CD4-positive, alpha-beta T cell (primary cell): ENCODE data around the gene SNX8. TPM values are rescaled to one million over a fixed set of nuclear protein-coding genes. Genes with fewer than 3 reads are reported as not detected.

Source experiments
- ATAC-seq: fragments of 200-7000 bp; cut with Tn5 transposase; one replicate; pipeline ENCODE4 v1.10.0; 2022; ENCODE audit warnings: mild to moderate bottlenecking; ENCODE audit not compliant: poor library complexity
- CTCF ChIA-PET: fragments of 350-600 bp; sonication (Branson Sonifier 250); formaldehyde crosslinking; loops from one replicate; lab custom pipeline; 2021; ENCODE audit warnings: antibody characterized with exemption, inconsistent platforms; lab: Charles Lee
- POLR2A ChIA-PET: fragments of 350-600 bp; sonication (Branson Sonifier 250); formaldehyde crosslinking; loops from one replicate; lab custom pipeline; 2021; ENCODE audit warnings: antibody characterized with exemption, inconsistent platforms; lab: Charles Lee
- DNase-seq, 14 experiments: peaks; one replicate each; pipeline ENCODE4 v3.0.0-alpha.2; 2013 to 2020; ENCODE audit warnings: mixed read lengths in 2 of 14
- H3K27ac ChIP-seq, 2 donors: one replicate each; pipeline versions ENCODE4 v1.5.1 to v1.7.0; 2013; ENCODE audit warnings: low read length in 2 of 2, low read depth in 1 of 2, mild to moderate bottlenecking in 1 of 2
- H3K27me3 ChIP-seq, 2 experiments: 1 replicate in 1 of 2; 2 replicates in 1 of 2; pipeline versions ENCODE4 v1.6.1 to v1.7.0; 2013; ENCODE audit warnings: low read length in 2 of 2, control low read depth in 1 of 2, mild to moderate bottlenecking in 1 of 2, moderate library complexity in 1 of 2; ENCODE audit not compliant: insufficient read depth in 2 of 2, control insufficient read depth in 1 of 2
- H3K36me3 ChIP-seq: one replicate; pipeline ENCODE4 v1.6.1; 2013; ENCODE audit warnings: low read length, control low read depth; ENCODE audit not compliant: insufficient read depth
- H3K4me1 ChIP-seq: one replicate; pipeline ENCODE4 v1.6.1; 2013; ENCODE audit warnings: low read length, control low read depth; ENCODE audit not compliant: insufficient read depth
- H3K4me3 ChIP-seq: one replicate; pipeline ENCODE4 v1.5.1; 2013; ENCODE audit warnings: mild to moderate bottlenecking, low read length, moderate library complexity
- H3K9me3 ChIP-seq, 2 experiments: 1 replicate in 1 of 2; 2 replicates in 1 of 2; pipeline versions ENCODE4 v1.6.1 to v1.7.0; 2013; ENCODE audit warnings: low read length in 2 of 2, mild to moderate bottlenecking in 2 of 2, control low read depth in 1 of 2, moderate library complexity in 1 of 2; ENCODE audit not compliant: control insufficient read depth in 1 of 2, insufficient read depth in 1 of 2
- H3K27ac Mint-ChIP-seq: one replicate; pipeline ENCODE4 v1.8.0; 2020; ENCODE audit warnings: mixed read lengths
- H3K27me3 Mint-ChIP-seq: one replicate; pipeline ENCODE4 v1.8.0; 2021; ENCODE audit warnings: mixed read lengths
- H3K36me3 Mint-ChIP-seq: one replicate; pipeline ENCODE4 v1.8.0; 2021; ENCODE audit warnings: low read depth, mixed read lengths
- H3K4me1 Mint-ChIP-seq: one replicate; pipeline ENCODE4 v1.8.0; 2021; ENCODE audit warnings: low read depth, mixed read lengths
- H3K4me3 Mint-ChIP-seq: one replicate; pipeline ENCODE4 v1.8.0; 2020; ENCODE audit warnings: mild to moderate bottlenecking, mixed read lengths
- H3K9me3 Mint-ChIP-seq: one replicate; pipeline ENCODE4 v1.8.0; 2020; ENCODE audit warnings: mixed read lengths
- intact Hi-C, 2 experiments: fragments of 100-400 bp; cut with DNase I in 1 of 2; cut with micrococcal nuclease in 1 of 2; formaldehyde crosslinking; loops; one replicate each; pipeline versions ENCODE4 v1.15.1 to v1.9.0; 2023 to 2025; cut with DNase I, micrococcal nuclease
- total RNA-seq, 174 experiments: library from RNA in 2 of 174; stranded (reverse) in 2 of 174; gene quantifications; one replicate each; pipeline ENCODE4 v1.2.3 and lab custom pipeline; 2021 to 2026
- TF ChIP-seq, protein P1 (sequence below): fragments of 200-600 bp; IDR thresholded peaks from one replicate; pipeline ENCODE4 v1.8.0; 2022; ENCODE audit warnings: antibody characterized with exemption, mild to moderate bottlenecking

The SNX8 gene
- total RNA-seq, 2 experiments from 2014 or later: 4.2 to 4.5 TPM

DNA sequence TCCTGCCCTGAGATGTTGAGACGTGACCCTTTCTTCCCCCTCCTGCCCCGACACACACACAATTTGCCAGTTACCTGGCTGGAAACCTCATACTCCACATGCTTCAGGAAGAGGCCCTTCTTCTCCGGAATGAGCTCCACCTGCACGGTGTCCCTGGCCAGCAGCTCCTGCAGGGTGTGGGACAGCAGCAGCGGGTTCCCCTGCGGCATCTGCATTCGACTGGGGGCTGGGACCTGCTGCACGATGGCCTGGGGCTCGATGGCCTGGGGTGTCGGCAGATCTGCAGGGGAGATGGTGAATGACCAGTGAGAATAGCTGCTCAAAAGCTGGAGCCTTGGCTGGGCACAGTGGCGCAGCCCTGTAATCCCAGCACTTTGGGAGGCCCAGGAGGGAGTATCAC is 36.2 kb downstream of the SNX8 start:
- POLR2A ChIA-PET: no interaction called here
- CTCF ChIA-PET: no interaction called here

DNA sequence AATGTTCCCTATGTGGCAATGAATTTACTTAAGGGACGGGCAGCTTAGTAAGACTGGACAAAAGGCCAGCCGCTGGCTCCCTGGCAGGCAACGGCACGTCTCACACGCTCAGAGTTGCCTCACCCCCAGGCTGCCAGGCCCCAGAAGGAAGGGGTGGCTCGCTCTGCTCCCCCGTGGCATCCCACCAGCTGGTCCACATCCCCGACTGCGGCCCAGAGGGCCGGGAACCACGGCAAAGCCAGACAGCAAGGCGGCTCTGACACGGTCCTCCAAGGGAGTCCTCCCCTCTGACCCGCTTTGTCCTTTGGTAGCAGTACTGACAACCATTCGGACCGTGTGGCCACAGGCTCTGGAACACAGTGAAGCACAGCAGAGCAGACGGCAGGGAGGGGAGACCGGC is 38.1 kb downstream of the SNX8 start:
- no peaks in the 10 kb centered on the region for H3K27me3 Mint-ChIP-seq
- Histone ChIP-seq H3K36me3 (peaks cover 3% of the 10 kb centered on the region), H3K4me1 (no peaks in the 10 kb centered on the region), H3K4me3 (no peak overlapping the region), H3K27ac (no peak overlapping the region), H3K9me3 (no peaks in the 10 kb centered on the region), H3K27me3 (no peaks in the 10 kb centered on the region)
- DNase-seq: no peak
- peaks cover 13% of the 10 kb centered on the region for H3K36me3 Mint-ChIP-seq
- no peak for ATAC-seq
- POLR2A ChIA-PET: interaction anchor here (0.6 kb wide), 1 partner anchor 397 kb away, joined by 3 read pairs; no protein-coding TSS in a partner anchor
- CTCF ChIA-PET: no interaction called here
- no peaks in the 10 kb centered on the region for H3K4me1 Mint-ChIP-seq
- H3K27ac Mint-ChIP-seq: no peak overlapping the region
- intact Hi-C loops: no loop called here
- no peaks in the 10 kb centered on the region for H3K9me3 Mint-ChIP-seq
- TF ChIP-seq, protein P1, sequence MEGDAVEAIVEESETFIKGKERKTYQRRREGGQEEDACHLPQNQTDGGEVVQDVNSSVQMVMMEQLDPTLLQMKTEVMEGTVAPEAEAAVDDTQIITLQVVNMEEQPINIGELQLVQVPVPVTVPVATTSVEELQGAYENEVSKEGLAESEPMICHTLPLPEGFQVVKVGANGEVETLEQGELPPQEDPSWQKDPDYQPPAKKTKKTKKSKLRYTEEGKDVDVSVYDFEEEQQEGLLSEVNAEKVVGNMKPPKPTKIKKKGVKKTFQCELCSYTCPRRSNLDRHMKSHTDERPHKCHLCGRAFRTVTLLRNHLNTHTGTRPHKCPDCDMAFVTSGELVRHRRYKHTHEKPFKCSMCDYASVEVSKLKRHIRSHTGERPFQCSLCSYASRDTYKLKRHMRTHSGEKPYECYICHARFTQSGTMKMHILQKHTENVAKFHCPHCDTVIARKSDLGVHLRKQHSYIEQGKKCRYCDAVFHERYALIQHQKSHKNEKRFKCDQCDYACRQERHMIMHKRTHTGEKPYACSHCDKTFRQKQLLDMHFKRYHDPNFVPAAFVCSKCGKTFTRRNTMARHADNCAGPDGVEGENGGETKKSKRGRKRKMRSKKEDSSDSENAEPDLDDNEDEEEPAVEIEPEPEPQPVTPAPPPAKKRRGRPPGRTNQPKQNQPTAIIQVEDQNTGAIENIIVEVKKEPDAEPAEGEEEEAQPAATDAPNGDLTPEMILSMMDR: no peak
- no peak overlapping the region for H3K4me3 Mint-ChIP-seq

More for the DNA sequence above, 36.2 kb downstream of the SNX8 start:
- no peaks in the 10 kb centered on the region for H3K4me1 ChIP-seq
- Mint-ChIP-seq H3K9me3 (no peaks in the 10 kb centered on the region), H3K36me3 (peaks cover 8% of the 10 kb centered on the region), H3K27ac (no peak overlapping the region), H3K4me1 (no peaks in the 10 kb centered on the region), H3K27me3 (no peaks in the 10 kb centered on the region), H3K4me3 (no peak overlapping the region)
- H3K27ac ChIP-seq: no peak overlapping the region
- intact Hi-C loops: no loop called here
- H3K27me3 ChIP-seq: no peaks in the 10 kb centered on the region
- ATAC-seq (no peak), DNase-seq (no peak)
- no peaks in the 10 kb centered on the region for H3K36me3 ChIP-seq
- TF ChIP-seq, protein P1: no peak
- H3K4me3 ChIP-seq: no peak overlapping the region
- H3K9me3 ChIP-seq: no peaks in the 10 kb centered on the region

GRCh38 chr7:2275101-2275500 is 39.1 kb downstream of the SNX8 start:
- Histone ChIP-seq H3K4me3 (no peak overlapping the region), H3K36me3 (peaks cover 5% of the 10 kb centered on the region), H3K4me1 (no peaks in the 10 kb centered on the region), H3K9me3 (no peaks in the 10 kb centered on the region), H3K27ac (no peak overlapping the region), H3K27me3 (no peaks in the 10 kb centered on the region)
- ATAC-seq: no peak
- POLR2A ChIA-PET: no interaction called here
- Mint-ChIP-seq H3K4me3 (no peak overlapping the region), H3K36me3 (peaks cover 13% of the 10 kb centered on the region), H3K9me3 (no peaks in the 10 kb centered on the region), H3K4me1 (no peaks in the 10 kb centered on the region), H3K27ac (no peak overlapping the region), H3K27me3 (no peaks in the 10 kb centered on the region)
- TF ChIP-seq, protein P1: no peak
- no peak for DNase-seq
- CTCF ChIA-PET: no interaction called here
- intact Hi-C loops: no loop called here
